Measurements from ENCODE around the gene NOP56. TPM values are rescaled to one million over a fixed set of nuclear protein-coding genes. Genes with fewer than 3 reads are reported as not detected.

The NOP56 gene
- total RNA-seq, 6 experiments from 2014 or later = 32.7 to 60.9 (median 42.7) TPM

GRCh38 chr20:2691127-2691526, 38.7 kb downstream of the NOP56 start:
- 72% methylated on average over 8 of the region's 8 CpGs for WGBS (ENCODE audit: insufficient coverage, low coverage, low lambda C conversion rate, missing lambda C conversion rate)
- no peak for TF ChIP-seq POLR2A (IDR thresholded peaks at IDR 0.05)
- no peak for TF ChIP-seq CTCF (IDR thresholded peaks at IDR 0.05)
- intact Hi-C loops (cut with DNase I) = no loop called here
- H3K27ac ChIP-seq = no peak overlapping the region
- no peak overlapping the region for H3K4me3 ChIP-seq
- no peak for DNase-seq
- H3K27me3 ChIP-seq = peaks cover 0 to 16% of the 10 kb centered on the region in 2 donors
- ATAC-seq = no peak
- no peaks in the 10 kb centered on the region for H3K9me3 ChIP-seq
- no peaks in the 10 kb centered on the region for H3K36me3 ChIP-seq
- peaks cover 0 to 5% (median 0%) of the 10 kb centered on the region in 4 donors for H3K4me1 ChIP-seq

- Histone ChIP-seq H3K4me1 (peaks cover 0 to 5% (median 0%) of the 10 kb centered on the region in 4 donors), H3K27ac (peak overlapping the region in 1 of 3 donors; percentile 15), H3K9me3 (no peaks in the 10 kb centered on the region), H3K27me3 (peaks cover 0 to 16% of the 10 kb centered on the region in 2 donors), H3K4me3 (no peak overlapping the region), H3K36me3 (no peaks in the 10 kb centered on the region)
- no peak for TF ChIP-seq CTCF (IDR thresholded peaks at IDR 0.05)
- no peak for TF ChIP-seq POLR2A (IDR thresholded peaks at IDR 0.05)
- WGBS (ENCODE audit: insufficient coverage, low coverage, low lambda C conversion rate, missing lambda C conversion rate) = 61% methylated on average over 10 of the region's 10 CpGs
- ATAC-seq (no peak), DNase-seq (no peak)
- intact Hi-C loops (cut with DNase I) = no loop called here
Observed at GRCh38 chr20:2691663-2692035, 39.2 kb downstream of the NOP56 start.

GRCh38 chr20:2692036-2692885, 39.8 kb downstream of the NOP56 start, which contains the start of gene EBF4:
TSS of gene EBF4 (plus strand) at chr20:2692780. CDS start at chr20:2693646, 866 bp downstream.
- H3K4me3 ChIP-seq = peak within 1 kb of the TSS; percentile 33 to 47 (median 34)

GRCh38 chr20:2692886-2693285, 40.5 kb downstream of the NOP56 start:
- Histone ChIP-seq H3K27me3 (peaks cover 0 to 16% of the 10 kb centered on the region in 2 donors), H3K4me3 (peak overlapping the region in 1 of 3 donors; percentile 47), H3K4me1 (peaks cover 0 to 5% (median 0%) of the 10 kb centered on the region in 4 donors), H3K27ac (no peak overlapping the region), H3K9me3 (no peaks in the 10 kb centered on the region), H3K36me3 (no peaks in the 10 kb centered on the region)
- TF ChIP-seq POLR2A (IDR thresholded peaks at IDR 0.05) (no peak), CTCF (IDR thresholded peaks at IDR 0.05) (no peak)
- WGBS (ENCODE audit: insufficient coverage, low coverage, low lambda C conversion rate, missing lambda C conversion rate) = 0% methylated on average over 3 of the region's 64 CpGs
- DNase-seq = no peak
- ATAC-seq = no peak
- intact Hi-C loops (cut with DNase I) = no loop called here

More at GRCh38 chr20:2692036-2692885, 39.8 kb downstream of the NOP56 start, which contains the start of gene EBF4:
- Histone ChIP-seq H3K4me1 (peaks cover 0 to 5% (median 0%) of the 10 kb centered on the region in 4 donors), H3K27ac (peak within 1 kb of the TSS in 2 of 3 donors; percentile 15 to 33), H3K9me3 (no peaks in the 10 kb centered on the region), H3K27me3 (peaks cover 0 to 16% of the 10 kb centered on the region in 2 donors), H3K36me3 (no peaks in the 10 kb centered on the region)
- TF ChIP-seq POLR2A (IDR thresholded peaks at IDR 0.05) (no peak), CTCF (IDR thresholded peaks at IDR 0.05) (no peak)
- WGBS (ENCODE audit: insufficient coverage, low coverage, low lambda C conversion rate, missing lambda C conversion rate) = 8% methylated on average over 20 of the region's 106 CpGs
- ATAC-seq (peak; percentile 29 to 56 (median 45)), DNase-seq (peak in 1 of 3 donors; percentile 55)
- intact Hi-C loops (cut with DNase I) = no loop called here

All from right lobe of liver (tissue), 6 donors.